Stimulated activated CD8-positive, alpha-beta memory T cell treated with anti-CD3 and anti-CD28 coated beads, Interleukin-12 subunit alpha, Interleukin-12 subunit beta, amount 100 ng/mL, for 4 hours (primary cell): ENCODE data around the gene ZNF775.

Source experiments
- DNase-seq: peaks from one replicate; pipeline ENCODE4 v3.0.0-alpha.2; 2020; ENCODE audit warnings: low read depth

ZNF775 gene

DNA sequence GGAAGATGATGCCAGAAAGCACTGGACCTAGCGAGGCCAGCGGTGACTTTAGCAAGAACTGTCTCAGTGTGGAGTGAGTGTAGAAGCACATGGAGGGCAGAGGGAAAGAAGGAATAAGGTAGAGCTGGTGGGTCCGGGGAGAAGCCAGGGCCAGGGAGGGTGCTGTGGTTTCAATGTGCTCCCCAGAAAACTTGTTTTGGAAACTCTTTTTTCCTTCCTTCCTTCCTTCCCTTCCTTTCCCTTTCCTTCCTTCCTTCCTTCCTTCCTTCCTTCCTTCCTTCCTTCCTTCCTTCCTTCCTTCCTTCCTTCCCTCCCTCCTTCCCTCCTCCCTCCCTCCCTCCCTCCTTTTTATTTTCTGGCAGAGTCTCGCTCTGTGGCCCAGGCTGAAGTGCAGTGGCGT, 32.2 kb upstream of the ZNF775 start:
- no peak for DNase-seq

DNA sequence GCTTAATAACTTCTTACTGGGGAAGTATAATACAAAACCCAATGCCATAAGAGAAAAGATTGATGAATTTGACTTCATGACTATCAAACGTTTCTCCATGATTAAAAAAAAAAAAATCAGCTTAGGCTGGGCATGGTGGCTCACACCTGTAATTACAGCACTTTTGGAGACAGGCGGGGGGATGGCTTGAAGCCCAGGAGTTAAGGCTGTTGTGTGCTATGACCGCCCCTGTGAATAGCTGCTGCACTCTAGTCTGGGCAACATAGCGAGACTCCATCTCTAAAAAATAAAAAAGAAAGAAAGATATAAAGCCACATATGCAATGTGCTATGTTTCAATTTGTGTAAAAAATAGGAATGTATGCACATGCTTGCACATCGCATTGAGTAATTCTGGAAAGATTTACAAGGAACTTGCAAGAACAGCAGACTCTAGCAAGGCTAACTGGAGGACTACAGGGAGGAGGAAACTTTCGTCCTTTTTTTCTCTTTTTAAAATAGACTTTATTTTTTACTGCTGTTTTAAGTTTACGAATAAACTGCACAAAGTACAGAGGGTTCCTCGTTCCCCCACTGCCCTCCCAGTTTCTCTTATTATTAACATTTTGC, 27.4 kb upstream of the ZNF775 start:
- no peak for DNase-seq

DNA sequence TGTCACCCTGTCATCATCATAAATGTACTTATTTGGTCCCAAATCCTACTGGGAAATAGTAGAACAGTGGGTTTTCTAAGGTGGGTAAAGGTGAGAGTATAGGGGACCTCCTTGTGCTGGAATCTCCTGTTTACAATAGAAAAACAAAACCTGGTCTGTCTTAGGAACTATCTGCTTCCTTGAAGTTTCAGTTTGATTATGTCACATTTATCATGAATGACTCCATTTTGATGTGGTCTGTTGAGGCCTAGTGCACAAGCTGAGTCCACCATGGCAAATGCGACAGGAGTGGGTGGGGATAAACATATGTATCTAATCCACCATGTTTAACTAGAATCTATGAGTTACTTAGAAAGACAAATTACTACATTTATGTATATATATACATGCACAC, 23.5 kb upstream of the ZNF775 start:
- DNase-seq = no peak

DNA sequence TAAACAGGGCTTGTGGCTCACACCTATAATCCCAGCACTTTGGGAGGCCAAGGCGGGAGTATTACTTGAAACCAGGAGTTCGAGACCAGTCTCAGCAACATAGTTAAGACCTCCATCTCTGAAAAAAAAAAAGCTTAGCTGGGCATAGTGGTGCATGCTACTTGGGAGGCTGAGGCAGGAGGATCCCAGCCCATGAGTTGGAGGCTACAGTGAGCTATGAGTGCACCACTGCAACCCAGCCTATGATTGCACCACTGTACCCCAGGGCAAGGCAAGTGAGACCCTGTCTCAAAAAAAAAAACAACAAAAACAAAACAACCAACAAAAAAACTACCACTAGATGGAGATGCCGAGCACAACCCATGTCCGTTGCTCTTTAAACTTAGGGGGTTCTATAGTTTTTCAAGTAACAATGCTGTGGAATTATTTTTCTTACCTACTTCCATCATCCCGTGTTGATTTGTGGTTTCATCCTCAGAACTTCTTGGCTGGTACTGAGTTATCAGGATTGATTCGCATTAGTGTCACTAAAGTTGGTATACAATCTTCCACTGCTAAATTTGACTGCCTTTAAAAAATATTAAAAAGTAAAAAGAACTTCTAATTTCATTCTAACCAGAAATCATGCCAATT, 22.7 kb upstream of the ZNF775 start:
- DNase-seq = no peak

GRCh38 chr7:150357270-150357669, 21.9 kb upstream of the ZNF775 start:
- peak; percentile 51 for DNase-seq

DNA sequence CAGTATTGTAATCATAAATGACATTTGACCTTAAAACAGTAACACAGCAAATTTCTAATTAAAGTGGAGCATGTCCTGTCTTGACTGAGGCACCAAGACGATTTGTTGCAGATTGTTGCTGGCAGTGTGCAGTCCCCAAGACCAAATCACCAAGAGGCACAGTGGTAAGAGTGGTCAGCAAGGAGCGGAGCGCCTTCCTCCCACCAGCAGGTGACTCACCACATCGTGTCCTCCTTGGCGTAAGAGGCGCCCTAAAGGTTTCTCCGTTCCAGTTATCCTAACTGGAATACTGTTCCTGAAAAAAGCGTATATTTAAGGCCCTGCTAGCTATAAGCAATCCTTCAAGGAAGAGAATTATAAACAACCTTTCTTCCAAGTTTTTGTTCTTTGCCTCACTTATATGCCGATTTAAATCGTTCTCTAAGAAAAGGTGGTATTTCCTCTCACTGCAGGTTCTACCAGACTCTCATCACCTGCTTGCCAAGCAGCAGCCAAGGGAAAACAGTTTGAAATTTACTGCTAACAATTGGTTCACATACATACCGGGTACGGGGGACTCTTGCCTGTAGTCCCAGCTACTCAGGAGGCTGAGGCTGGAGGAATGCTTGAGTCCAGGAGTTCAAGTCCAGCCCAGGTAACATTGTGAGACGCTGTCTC, 21.2 kb upstream of the ZNF775 start:
- DNase-seq = no peak

- DNase-seq = no peak
Observed at GRCh38 chr7:150358433-150358832, 20.7 kb upstream of the ZNF775 start.

DNA sequence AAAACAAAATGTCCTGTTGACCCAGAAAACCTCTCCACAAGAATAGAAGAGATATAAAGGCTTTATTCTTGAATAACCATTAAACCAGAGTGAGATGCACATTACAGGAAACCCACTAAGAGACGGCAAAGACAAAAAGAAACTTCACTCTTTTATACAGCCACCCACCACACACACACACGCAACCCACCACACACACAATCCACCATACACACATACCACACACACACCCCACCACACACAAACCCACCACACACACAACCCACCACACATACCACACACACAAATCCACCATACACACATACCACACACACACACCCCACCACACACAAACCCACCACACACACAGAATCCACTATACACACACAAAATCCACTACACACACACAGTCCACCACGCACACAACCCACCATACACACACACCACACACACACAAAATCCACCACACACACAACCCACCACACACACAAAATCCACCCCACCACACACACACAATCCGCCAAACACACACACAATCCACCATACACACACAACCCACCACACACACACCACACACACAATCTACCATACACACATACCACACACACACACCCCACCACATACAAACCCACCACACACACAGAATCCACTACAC, 20.0 kb upstream of the ZNF775 start:
- no peak for DNase-seq

- DNase-seq = no peak
Observed at GRCh38 chr7:150359622-150360362, 19.3 kb upstream of the ZNF775 start.

GRCh38 chr7:150360363-150361058, 18.6 kb upstream of the ZNF775 start:
- no peak for DNase-seq

DNA sequence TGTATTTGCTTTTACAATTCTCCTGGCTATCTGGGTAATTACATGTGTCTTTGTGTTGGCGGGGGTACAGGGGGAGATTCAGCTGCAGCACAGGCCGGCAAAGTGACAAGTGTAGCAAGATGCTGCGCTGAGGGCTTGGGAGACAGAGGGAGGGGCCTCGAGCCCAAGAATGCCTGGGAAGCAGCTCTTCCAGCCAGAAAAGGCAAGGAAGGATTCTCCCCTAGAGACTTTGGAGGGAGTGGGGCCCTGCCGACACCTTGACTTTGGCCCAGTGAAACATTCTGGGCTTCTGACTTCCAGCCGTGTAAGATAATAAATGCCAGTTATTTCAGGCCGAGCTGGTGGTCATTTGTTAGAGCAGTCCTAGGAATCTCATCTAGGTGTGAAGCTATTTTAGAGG, 17.7 kb upstream of the ZNF775 start:
- no peak for DNase-seq

- DNase-seq = no peak
Observed at GRCh38 chr7:150361807-150362621, 17.1 kb upstream of the ZNF775 start.

- no peak for DNase-seq
Observed at GRCh38 chr7:150363370-150363769, 15.8 kb upstream of the ZNF775 start.

DNA sequence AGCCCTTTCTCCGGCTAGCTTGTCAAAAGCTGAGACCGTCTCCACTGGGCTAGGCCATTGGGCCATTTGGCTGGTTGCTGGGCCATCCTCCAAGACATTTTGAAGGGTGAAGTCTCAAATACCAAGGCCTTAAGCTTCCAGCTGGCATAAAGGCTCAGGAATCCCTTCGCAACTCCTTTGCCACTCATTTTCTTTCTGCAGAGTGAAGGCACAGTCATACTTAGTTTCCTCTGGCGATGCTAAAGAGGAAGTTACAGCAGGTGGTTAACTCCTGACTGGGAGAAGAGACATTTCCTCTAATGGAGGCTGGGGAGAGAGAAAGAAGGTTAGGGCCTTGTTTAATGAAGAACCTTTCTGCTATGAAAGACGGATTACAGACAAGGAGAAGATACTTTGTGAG, 15.3 kb upstream of the ZNF775 start:
- no peak for DNase-seq

DNA sequence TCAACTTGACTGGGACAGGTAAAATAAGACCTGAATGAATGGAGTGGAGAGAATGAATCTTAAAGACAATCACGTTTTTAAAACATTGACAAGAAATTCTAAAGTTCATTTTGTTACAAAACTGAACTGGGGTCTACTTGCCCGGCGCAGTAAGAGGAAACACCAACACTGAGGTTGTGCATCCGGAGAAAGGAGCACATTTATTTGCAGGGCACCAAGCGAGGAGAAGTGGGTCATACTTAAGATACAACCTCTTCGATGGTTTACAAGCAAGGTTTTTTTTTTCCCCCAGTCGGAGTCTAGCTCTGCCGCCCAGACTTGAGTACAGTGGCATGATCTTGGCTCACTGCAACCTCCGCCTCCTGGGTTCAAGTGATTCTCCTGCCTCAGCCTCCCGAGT, 13.9 kb upstream of the ZNF775 start:
- DNase-seq = no peak

GRCh38 chr7:150365673-150366398, 13.3 kb upstream of the ZNF775 start:
- DNase-seq = no peak

DNA sequence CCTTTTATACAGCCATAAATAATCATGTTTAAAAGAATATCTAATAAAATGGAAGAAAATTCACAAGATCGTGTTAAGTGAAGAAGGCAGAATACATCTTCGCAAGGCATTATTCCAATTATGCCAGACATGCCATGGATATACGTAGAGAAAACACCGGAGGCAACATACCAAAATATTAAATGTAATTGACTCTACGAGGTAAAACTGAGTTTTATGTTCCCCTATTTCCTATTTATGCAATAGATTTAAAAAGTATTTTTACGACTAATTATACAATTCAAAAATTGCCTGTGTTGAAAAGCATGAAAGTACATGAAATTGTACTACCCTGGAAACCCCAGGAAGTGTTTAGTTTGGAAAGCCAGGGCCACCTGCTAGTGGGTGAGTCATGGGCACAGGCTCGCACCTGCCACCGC, 11.4 kb upstream of the ZNF775 start:
- no peak for DNase-seq

DNA sequence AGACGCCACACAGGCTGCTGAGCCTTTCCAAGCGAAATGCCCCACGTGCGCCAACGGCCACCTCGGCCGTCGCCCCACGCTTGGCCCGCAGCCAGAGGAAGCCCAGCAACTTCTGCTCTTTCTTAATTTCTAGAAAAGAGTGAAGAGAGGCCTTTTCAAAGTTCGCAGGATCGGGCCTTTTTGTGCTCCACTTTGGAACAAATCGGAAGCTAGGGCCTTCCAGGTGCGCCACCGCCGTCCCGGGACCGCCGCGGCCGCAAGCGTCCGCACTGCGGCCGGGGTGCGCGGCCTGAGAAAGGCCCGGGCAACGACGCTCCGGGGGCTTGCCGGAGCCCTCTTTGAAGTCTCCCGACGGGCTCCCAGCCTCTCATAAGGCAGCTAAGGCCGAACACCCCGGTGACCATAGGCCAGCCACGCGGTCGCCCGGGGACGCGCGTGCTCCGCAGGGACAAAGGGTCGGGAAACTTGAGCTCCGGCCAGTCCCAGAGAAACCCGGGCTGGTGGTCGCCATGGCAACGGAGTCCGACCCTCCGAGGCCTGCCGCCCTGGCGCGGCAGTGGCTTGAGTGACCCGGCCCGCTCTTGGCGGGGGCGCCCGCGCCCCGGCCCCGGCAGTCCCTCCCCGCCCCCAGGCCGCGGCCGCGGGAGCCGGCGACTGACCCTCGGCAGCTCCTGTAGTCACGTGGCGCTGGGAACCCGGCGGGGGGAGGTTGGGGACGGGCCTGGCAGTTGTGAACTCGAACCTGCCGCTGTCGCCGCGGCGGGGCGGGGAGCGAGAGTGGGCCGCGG, 10.8 kb upstream of the ZNF775 start, which contains the start of gene REPIN1:
Gene REPIN1 (plus strand): TSS at position 727 of the 788 bp plus-strand sequence. CDS start 890 bp downstream, outside the sequence.
- peak; percentile 72 for DNase-seq
